Neural cell (in vitro differentiated cells): Measurements from ENCODE around the gene KIF1B. TPM values are rescaled to one million over a fixed set of nuclear protein-coding genes. Genes with fewer than 3 reads are reported as not detected.

Experiments
- H2AFZ ChIP-seq: fragments of 200-600, 300-800 bp; sonication (generic), shearing (Covaris generic); 2 replicates; pipeline ENCODE4 v1.6.0; 2014; ENCODE audit warnings: low read depth, mild to moderate bottlenecking, antibody characterized with exemption, low read length, moderate library complexity
- H3F3A ChIP-seq: fragments of 200-600 bp; shearing (Covaris generic); 2 replicates; pipeline ENCODE4 v1.6.1; 2016; ENCODE audit warnings: mild to moderate bottlenecking, moderate library complexity, mixed read lengths, antibody characterized with exemption, low read length; ENCODE audit not compliant: insufficient read depth, poor library complexity, severe bottlenecking
- H3K27ac ChIP-seq: fragments of 200-600, 300-800 bp; sonication (generic), shearing (Covaris generic); 2 replicates; pipeline ENCODE4 v1.5.1; 2014; ENCODE audit warnings: mild to moderate bottlenecking, low read length, moderate library complexity
- H3K27me3 ChIP-seq: fragments of 300-800, 200-600 bp; sonication (generic), shearing (Covaris generic); 2 replicates; pipeline ENCODE4 v1.6.0; 2014; ENCODE audit warnings: mild to moderate bottlenecking, low read depth, low read length, moderate library complexity; ENCODE audit not compliant: insufficient read depth
- H3K36me3 ChIP-seq: fragments of 300-800, 200-600 bp; sonication (generic), shearing (Covaris generic); 2 replicates; pipeline ENCODE4 v1.5.1; 2014; ENCODE audit warnings: mild to moderate bottlenecking, antibody characterized with exemption, low read length, moderate library complexity; ENCODE audit not compliant: insufficient read depth
- H3K4me2 ChIP-seq: fragments of 300-800, 200-600 bp; sonication (generic), shearing (Covaris generic); 2 replicates; pipeline ENCODE4 v1.6.0; 2014; ENCODE audit warnings: mild to moderate bottlenecking, low read length
- H3K4me3 ChIP-seq: fragments of 300-800, 200-600 bp; sonication (generic), shearing (Covaris generic); 2 replicates; pipeline ENCODE4 v1.5.1; 2014; ENCODE audit warnings: mild to moderate bottlenecking, low read length, moderate library complexity
- H3K79me2 ChIP-seq: fragments of 200-600 bp; shearing (Covaris generic); replicated peaks from 2 replicates; pipeline ENCODE4 v1.6.0; 2014; ENCODE audit warnings: mild to moderate bottlenecking, low read length, moderate library complexity; ENCODE audit not compliant: insufficient read depth
- H3K9ac ChIP-seq: fragments of 300-800, 200-600 bp; sonication (generic), shearing (Covaris generic); 2 replicates; pipeline ENCODE4 v1.6.1; 2016; ENCODE audit warnings: mild to moderate bottlenecking, low read length, mixed read lengths
- H3K9me2 ChIP-seq: fragments of 200-600 bp; shearing (Covaris generic); 2 replicates; pipeline ENCODE4 v1.6.1; 2016; ENCODE audit warnings: mild to moderate bottlenecking, low read length, mixed read lengths; ENCODE audit not compliant: insufficient read depth
- H3K9me3 ChIP-seq: fragments of 200-600, 300-800 bp; sonication (generic), shearing (Covaris generic); 2 replicates; pipeline ENCODE4 v1.6.1; 2016; ENCODE audit warnings: mild to moderate bottlenecking, mixed run types, low read length, moderate library complexity, mixed read lengths
- H4K20me1 ChIP-seq: fragments of 200-600 bp; shearing (Covaris generic); 2 replicates; pipeline ENCODE4 v1.6.1; 2016; ENCODE audit warnings: mild to moderate bottlenecking, mixed run types; ENCODE audit not compliant: insufficient read depth
- EP300 ChIP-seq: fragments of 450-650 bp; conservative IDR thresholded peaks from 2 replicates; pipeline ENCODE4 v1.6.1; 2014; ENCODE audit warnings: antibody characterized with exemption, mild to moderate bottlenecking, moderate library complexity; ENCODE audit not compliant: poor library complexity, severe bottlenecking
- EZH2 ChIP-seq: fragments of 200-600, 300-800 bp; shearing (Covaris generic), sonication (generic); IDR thresholded peaks from 2 replicates; pipeline ENCODE4 v1.6.1; 2014; ENCODE audit warnings: antibody characterized with exemption, low read length, borderline replicate concordance, mild to moderate bottlenecking; ENCODE audit not compliant: insufficient read depth, poor library complexity, severe bottlenecking
- MXI1 ChIP-seq: fragments of 450-650 bp; conservative IDR thresholded peaks from 2 replicates; pipeline ENCODE4 v1.6.1; 2014; ENCODE audit warnings: antibody characterized with exemption, mild to moderate bottlenecking; ENCODE audit not compliant: poor library complexity, severe bottlenecking
- POLR2AphosphoS5 ChIP-seq: IDR thresholded peaks from 2 replicates; pipeline ENCODE4 v1.6.1; 2012
- RAD21 ChIP-seq: fragments of 450-650 bp; conservative IDR thresholded peaks from 2 replicates; pipeline ENCODE4 v1.6.1; 2014; ENCODE audit warnings: antibody characterized with exemption, mild to moderate bottlenecking, moderate library complexity
- SMC3 ChIP-seq: fragments of 450-650 bp; conservative IDR thresholded peaks from 2 replicates; pipeline ENCODE4 v1.6.1; 2014; ENCODE audit warnings: antibody characterized with exemption, mild to moderate bottlenecking, moderate library complexity; ENCODE audit not compliant: poor library complexity
- TAF1 ChIP-seq: IDR thresholded peaks from 2 replicates; pipeline ENCODE4 v1.6.1; 2012; ENCODE audit warnings: low read depth
- polyA plus RNA-seq: library from polyadenylated mRNA; depleted of rRNA; stranded (reverse); fragments of >200 nt; gene quantifications from 2 replicates; pipeline ENCODE4 v1.2.3, GENCODE V29; 2014
- TF ChIP-seq, protein P1 (sequence below): IDR thresholded peaks from 2 replicates; pipeline ENCODE4 v1.6.1; 2012; ENCODE audit warnings: borderline replicate concordance
- TF ChIP-seq, protein P2 (sequence below): fragments of 450-650 bp; IDR thresholded peaks from 2 replicates; pipeline ENCODE4 v1.5.1; 2014; ENCODE audit warnings: antibody characterized with exemption, mild to moderate bottlenecking, moderate library complexity; ENCODE audit not compliant: poor library complexity, severe bottlenecking

Gene KIF1B
- polyA plus RNA-seq, 1 donor from 2014 or later: 76.4 TPM

DNA sequence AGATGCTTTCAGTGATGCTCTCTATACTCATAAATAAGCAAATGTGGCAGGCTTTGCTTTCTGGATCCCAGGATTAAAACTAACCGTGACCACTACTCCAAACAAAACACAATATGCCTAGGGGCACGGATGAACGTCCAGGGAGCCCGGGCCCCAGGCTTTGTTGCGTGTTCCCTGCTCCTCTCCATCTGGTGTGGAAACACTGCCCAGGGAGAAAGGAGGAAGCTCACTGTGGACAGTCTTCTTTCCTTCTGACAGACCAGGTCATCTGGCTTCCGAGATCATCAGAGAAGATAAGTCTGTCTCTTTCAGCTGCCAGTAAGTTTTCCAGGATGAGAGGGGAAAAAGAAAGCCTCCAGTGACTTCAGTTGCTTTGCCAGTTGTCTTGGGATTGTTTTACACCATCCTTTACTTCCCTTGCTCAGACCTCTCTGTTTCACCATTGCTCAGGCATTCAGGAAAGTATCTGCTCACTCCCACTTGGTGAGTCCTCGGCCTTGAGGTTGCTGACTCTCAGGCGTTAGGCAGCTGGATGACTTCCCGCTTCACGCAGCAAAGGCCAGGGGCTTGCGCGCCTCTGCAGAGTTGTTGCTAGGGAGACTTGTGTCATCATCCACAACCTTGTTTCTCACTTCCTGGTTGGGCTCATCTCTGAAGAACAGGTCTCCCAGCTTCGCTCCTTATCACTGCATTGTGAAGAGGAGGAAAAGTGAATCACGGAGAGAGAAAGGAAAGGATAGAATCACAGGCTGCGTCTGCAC lies 167.9 kb downstream of the KIF1B start:
- Histone ChIP-seq H3F3A (no peaks in the 10 kb centered on the region), H3K9ac (no peak overlapping the region), H3K4me2 (no peak overlapping the region), H3K27me3 (no peaks in the 10 kb centered on the region), H3K27ac (no peak overlapping the region), H2AFZ (no peak overlapping the region), H3K9me3 (no peaks in the 10 kb centered on the region), H4K20me1 (no peaks in the 10 kb centered on the region), H3K36me3 (peaks cover 6% of the 10 kb centered on the region), H3K9me2 (no peaks in the 10 kb centered on the region), H3K4me3 (no peak overlapping the region), H3K79me2 (no peaks in the 10 kb centered on the region)
- no peak for TF ChIP-seq RAD21

DNA sequence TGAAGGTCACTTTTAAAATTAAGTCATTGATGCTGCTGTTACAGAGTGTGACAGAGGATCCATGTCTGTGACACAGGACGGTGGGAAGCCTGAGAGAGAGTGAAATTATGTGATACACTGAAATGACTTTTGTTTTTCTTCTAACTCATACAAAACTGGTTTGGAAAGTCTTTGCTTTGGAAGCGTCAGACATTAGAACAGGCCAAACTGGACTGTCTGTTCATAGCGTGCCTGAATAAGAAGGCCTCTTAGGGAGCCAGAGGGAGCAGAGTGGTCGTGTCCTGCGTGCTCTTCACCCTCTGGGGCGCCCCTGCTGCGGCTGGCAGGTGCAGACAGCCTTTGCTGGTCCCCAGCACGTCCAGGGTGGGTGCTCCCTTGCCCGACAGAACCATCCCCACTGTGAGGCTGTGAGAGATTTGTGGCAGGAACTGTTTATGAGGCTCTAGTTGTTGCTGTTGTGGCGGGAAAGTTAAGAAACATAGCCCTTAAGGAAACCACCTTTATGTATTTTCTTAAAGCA lies 168.8 kb downstream of the KIF1B start:
- Histone ChIP-seq H3K9me2 (no peaks in the 10 kb centered on the region), H4K20me1 (no peaks in the 10 kb centered on the region), H3K27me3 (no peaks in the 10 kb centered on the region), H3K9ac (no peak overlapping the region), H3K79me2 (no peaks in the 10 kb centered on the region), H3K36me3 (peaks cover 6% of the 10 kb centered on the region), H3K9me3 (no peaks in the 10 kb centered on the region), H3K4me2 (no peak overlapping the region), H3K27ac (no peak overlapping the region), H2AFZ (no peak overlapping the region), H3F3A (no peaks in the 10 kb centered on the region), H3K4me3 (no peak overlapping the region)
- TF ChIP-seq, protein P1, sequence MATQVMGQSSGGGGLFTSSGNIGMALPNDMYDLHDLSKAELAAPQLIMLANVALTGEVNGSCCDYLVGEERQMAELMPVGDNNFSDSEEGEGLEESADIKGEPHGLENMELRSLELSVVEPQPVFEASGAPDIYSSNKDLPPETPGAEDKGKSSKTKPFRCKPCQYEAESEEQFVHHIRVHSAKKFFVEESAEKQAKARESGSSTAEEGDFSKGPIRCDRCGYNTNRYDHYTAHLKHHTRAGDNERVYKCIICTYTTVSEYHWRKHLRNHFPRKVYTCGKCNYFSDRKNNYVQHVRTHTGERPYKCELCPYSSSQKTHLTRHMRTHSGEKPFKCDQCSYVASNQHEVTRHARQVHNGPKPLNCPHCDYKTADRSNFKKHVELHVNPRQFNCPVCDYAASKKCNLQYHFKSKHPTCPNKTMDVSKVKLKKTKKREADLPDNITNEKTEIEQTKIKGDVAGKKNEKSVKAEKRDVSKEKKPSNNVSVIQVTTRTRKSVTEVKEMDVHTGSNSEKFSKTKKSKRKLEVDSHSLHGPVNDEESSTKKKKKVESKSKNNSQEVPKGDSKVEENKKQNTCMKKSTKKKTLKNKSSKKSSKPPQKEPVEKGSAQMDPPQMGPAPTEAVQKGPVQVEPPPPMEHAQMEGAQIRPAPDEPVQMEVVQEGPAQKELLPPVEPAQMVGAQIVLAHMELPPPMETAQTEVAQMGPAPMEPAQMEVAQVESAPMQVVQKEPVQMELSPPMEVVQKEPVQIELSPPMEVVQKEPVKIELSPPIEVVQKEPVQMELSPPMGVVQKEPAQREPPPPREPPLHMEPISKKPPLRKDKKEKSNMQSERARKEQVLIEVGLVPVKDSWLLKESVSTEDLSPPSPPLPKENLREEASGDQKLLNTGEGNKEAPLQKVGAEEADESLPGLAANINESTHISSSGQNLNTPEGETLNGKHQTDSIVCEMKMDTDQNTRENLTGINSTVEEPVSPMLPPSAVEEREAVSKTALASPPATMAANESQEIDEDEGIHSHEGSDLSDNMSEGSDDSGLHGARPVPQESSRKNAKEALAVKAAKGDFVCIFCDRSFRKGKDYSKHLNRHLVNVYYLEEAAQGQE: no peak
- TF ChIP-seq MXI1 (no peak), TAF1 (no peak), RAD21 (no peak), EP300 (no peak), POLR2AphosphoS5 (no peak), SMC3 (no peak)
- TF ChIP-seq, protein P2, sequence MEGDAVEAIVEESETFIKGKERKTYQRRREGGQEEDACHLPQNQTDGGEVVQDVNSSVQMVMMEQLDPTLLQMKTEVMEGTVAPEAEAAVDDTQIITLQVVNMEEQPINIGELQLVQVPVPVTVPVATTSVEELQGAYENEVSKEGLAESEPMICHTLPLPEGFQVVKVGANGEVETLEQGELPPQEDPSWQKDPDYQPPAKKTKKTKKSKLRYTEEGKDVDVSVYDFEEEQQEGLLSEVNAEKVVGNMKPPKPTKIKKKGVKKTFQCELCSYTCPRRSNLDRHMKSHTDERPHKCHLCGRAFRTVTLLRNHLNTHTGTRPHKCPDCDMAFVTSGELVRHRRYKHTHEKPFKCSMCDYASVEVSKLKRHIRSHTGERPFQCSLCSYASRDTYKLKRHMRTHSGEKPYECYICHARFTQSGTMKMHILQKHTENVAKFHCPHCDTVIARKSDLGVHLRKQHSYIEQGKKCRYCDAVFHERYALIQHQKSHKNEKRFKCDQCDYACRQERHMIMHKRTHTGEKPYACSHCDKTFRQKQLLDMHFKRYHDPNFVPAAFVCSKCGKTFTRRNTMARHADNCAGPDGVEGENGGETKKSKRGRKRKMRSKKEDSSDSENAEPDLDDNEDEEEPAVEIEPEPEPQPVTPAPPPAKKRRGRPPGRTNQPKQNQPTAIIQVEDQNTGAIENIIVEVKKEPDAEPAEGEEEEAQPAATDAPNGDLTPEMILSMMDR: no peak

DNA sequence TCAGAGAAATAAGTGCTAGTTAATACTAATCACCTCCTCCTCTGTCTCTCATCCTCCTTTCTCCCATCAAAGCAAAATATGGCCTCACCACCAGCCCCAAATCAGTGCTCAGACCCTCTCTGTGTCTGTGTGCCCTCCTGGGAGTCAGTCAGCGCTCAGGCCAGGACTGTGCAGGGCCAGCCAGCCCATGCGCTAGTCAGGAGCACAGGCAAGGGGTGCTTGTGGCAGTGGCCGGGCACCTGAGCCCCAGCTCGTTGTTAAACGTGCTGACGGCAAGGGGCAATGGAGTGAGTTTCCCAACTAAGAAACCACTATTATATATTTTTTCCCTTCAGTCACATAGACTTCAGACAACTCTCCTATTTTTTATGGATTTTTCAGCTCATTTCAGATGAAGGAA lies 169.3 kb downstream of the KIF1B start:
- no peaks in the 10 kb centered on the region for H3K79me2 ChIP-seq
- no peak overlapping the region for H3K27ac ChIP-seq
- H4K20me1 ChIP-seq: no peaks in the 10 kb centered on the region
- no peak overlapping the region for H3K4me3 ChIP-seq
- H2AFZ ChIP-seq: no peak overlapping the region
- H3K4me2 ChIP-seq: no peak overlapping the region
- H3K9me2 ChIP-seq: no peaks in the 10 kb centered on the region
- H3K9me3 ChIP-seq: no peaks in the 10 kb centered on the region
- peaks cover 6% of the 10 kb centered on the region for H3K36me3 ChIP-seq
- no peaks in the 10 kb centered on the region for H3F3A ChIP-seq
- TF ChIP-seq EP300 (no peak), MXI1 (no peak), TAF1 (no peak), EZH2 (no peak), SMC3 (no peak), RAD21 (no peak)
- TF ChIP-seq, protein P2: no peak
- TF ChIP-seq, protein P1: no peak
- no peak overlapping the region for H3K9ac ChIP-seq
- H3K27me3 ChIP-seq: no peaks in the 10 kb centered on the region
